Colonic mucosa (tissue), 4 donors: ENCODE measurements around the gene EP400. TPM values are rescaled to one million over a fixed set of nuclear protein-coding genes. Genes with fewer than 3 reads are reported as not detected.

ENCODE experiments used
- DNase-seq: peaks from one replicate; pipeline ENCODE4 v3.0.0-alpha.2; 2020
- H3K27ac ChIP-seq: fragments of 200-600 bp; one replicate; pipeline ENCODE4 v1.8.0; 2021
- H3K27me3 ChIP-seq: fragments of 200-600 bp; one replicate; pipeline ENCODE4 v1.8.0; 2021
- H3K36me3 ChIP-seq: fragments of 200-600 bp; one replicate; pipeline ENCODE4 v1.8.0; 2021
- H3K4me1 ChIP-seq: fragments of 200-600 bp; one replicate; pipeline ENCODE4 v1.8.0; 2021; ENCODE audit warnings: mild to moderate bottlenecking
- H3K4me3 ChIP-seq: fragments of 200-600 bp; one replicate; pipeline ENCODE4 v1.8.0; 2021
- H3K9ac ChIP-seq, 2 donors: one replicate each; pipeline ENCODE4 v1.7.0; 2013; ENCODE audit warnings: control low read depth in 2 of 2, low read depth in 2 of 2, low read length in 2 of 2
- H3K9me3 ChIP-seq: fragments of 200-600 bp; one replicate; pipeline ENCODE4 v1.8.0; 2021
- intact Hi-C: fragments of 100-400 bp; cut with DNase I; formaldehyde crosslinking; loops from one replicate; pipeline ENCODE4 v1.14.1; 2022
- total RNA-seq, 2 donors: library from RNA; stranded (reverse); fragmentation: NEBNext Ultra II Directional in 1 of 2; extraction: Animal tissue kit (Norgen Biotek cat#: 25700) in 1 of 2; gene quantifications; one replicate each; pipeline ENCODE4 v1.2.1, GENCODE V29; 2021
- TF ChIP-seq, protein P1 (sequence below): fragments of 200-600 bp; IDR thresholded peaks from one replicate; pipeline ENCODE4 v1.8.0; 2022; ENCODE audit warnings: antibody characterized with exemption, mild to moderate bottlenecking
- donor health status: healthy.
- donor health status: DM: no; HTN: no; CAD: no.
- donor health status: DM: no; HTN: no; CAD: no.

Gene EP400
- total RNA-seq, 2 donors from 2014 or later = 23.3 to 39.0 TPM

- TF ChIP-seq, protein P1, sequence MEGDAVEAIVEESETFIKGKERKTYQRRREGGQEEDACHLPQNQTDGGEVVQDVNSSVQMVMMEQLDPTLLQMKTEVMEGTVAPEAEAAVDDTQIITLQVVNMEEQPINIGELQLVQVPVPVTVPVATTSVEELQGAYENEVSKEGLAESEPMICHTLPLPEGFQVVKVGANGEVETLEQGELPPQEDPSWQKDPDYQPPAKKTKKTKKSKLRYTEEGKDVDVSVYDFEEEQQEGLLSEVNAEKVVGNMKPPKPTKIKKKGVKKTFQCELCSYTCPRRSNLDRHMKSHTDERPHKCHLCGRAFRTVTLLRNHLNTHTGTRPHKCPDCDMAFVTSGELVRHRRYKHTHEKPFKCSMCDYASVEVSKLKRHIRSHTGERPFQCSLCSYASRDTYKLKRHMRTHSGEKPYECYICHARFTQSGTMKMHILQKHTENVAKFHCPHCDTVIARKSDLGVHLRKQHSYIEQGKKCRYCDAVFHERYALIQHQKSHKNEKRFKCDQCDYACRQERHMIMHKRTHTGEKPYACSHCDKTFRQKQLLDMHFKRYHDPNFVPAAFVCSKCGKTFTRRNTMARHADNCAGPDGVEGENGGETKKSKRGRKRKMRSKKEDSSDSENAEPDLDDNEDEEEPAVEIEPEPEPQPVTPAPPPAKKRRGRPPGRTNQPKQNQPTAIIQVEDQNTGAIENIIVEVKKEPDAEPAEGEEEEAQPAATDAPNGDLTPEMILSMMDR = no peak
- no peaks in the 10 kb centered on the region for H3K36me3 ChIP-seq
- DNase-seq = no peak
Observed at GRCh38 chr12:132114667-132115066, 164.9 kb downstream of the EP400 start.

DNA sequence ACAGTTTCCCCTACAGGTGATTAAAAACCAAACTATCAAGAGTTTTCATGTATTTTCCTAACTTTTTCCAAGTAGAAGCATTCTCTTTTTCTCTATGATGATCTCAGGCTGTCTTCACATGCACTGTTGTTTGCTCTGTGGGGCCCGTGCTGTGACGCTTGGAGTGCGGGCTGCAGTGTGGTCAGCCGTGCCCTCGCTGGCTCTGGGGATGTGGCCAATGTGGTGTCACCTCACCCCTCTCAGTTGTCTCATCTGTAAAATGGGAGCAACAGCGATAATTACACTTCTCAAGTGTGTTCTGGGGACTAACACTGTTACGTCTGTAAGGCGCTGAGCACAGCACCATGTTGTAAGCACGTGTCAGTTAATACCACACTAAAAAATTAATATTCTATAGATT is 165.8 kb downstream of the EP400 start:
- intact Hi-C loops = no loop called here
- Histone ChIP-seq H3K4me3 (no peak overlapping the region), H3K27ac (no peak overlapping the region), H3K9ac (no peak overlapping the region), H3K36me3 (no peaks in the 10 kb centered on the region), H3K9me3 (no peaks in the 10 kb centered on the region), H3K27me3 (no peaks in the 10 kb centered on the region), H3K4me1 (no peaks in the 10 kb centered on the region)
- TF ChIP-seq, protein P1 = no peak
- DNase-seq = no peak

More at GRCh38 chr12:132114667-132115066, 164.9 kb downstream of the EP400 start:
- intact Hi-C loops = no loop called here
- no peaks in the 10 kb centered on the region for H3K4me1 ChIP-seq
- H3K27ac ChIP-seq = no peak overlapping the region
- H3K9ac ChIP-seq = no peak overlapping the region
- H3K4me3 ChIP-seq = no peak overlapping the region
- H3K9me3 ChIP-seq = no peaks in the 10 kb centered on the region
- no peaks in the 10 kb centered on the region for H3K27me3 ChIP-seq

DNA sequence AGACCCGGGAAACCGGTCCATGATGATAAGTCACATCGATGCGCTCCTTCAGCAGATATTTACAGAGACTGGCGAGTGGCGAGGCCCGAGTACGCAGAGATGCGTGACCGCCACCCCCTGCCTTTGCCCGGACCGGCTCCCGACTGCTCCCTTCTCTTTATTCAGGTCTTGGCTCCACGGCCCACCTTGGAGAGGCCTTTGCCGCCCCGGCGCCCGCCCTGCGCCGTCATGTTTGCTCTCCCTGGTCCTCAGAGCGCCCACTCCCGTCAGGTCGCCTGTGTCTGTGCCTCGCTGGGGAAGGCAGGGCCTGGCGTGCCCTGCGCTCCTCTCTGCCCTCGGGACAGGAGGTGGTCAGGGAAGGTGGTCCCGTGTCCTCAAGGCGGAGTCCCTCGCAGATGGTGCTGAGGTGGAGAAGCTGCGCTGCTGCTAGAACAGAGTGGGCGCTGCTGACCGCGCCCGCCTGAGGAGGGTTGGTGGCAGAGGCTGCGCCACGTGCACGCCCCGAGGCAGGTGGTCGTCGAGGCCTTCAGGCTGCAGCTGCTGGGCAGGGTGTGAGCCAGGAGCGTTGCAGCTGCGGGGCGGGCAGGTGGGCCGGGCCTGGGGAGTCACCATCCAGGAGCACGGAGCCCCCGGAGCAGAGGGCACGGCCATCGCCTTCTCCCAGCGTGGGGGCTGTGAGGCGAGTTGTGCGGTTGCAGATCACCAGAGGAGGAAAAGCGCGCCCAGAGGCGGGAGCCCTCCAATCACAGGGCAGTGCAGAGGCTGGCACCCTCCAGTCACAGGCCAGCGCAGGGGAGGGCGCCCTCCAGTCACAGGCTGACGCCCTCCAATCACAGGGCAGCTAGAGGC is 167.2 kb downstream of the EP400 start:
- TF ChIP-seq, protein P1 = no peak
- H3K4me3 ChIP-seq = no peak overlapping the region
- intact Hi-C loops = no loop called here

DNA sequence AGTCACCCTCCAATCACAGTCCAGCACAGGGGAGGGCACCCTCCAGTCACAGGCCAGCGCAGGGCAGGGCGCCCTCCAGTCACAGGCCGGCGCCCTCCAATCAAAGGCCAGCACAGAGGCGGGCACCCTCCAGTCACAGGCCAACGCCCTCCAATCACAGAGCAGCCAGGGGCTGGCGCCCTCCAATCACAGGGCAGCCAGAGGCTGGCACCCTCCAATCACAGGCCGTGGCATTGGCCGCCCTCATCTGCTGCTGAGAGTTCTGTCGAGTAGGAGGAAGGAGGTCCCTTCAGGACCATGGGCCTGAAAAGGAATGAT is 167.8 kb downstream of the EP400 start:
- Histone ChIP-seq H3K9ac (no peak overlapping the region), H3K4me1 (no peaks in the 10 kb centered on the region), H3K27me3 (no peaks in the 10 kb centered on the region), H3K36me3 (no peaks in the 10 kb centered on the region), H3K4me3 (no peak overlapping the region), H3K27ac (no peak overlapping the region), H3K9me3 (no peaks in the 10 kb centered on the region)
- TF ChIP-seq, protein P1 = no peak
- intact Hi-C loops = no loop called here
- DNase-seq = no peak

More for the DNA sequence above, 167.2 kb downstream of the EP400 start:
- Histone ChIP-seq H3K27ac (no peak overlapping the region), H3K9ac (no peak overlapping the region), H3K9me3 (no peaks in the 10 kb centered on the region), H3K27me3 (no peaks in the 10 kb centered on the region), H3K36me3 (no peaks in the 10 kb centered on the region), H3K4me1 (no peaks in the 10 kb centered on the region)
- no peak for DNase-seq

DNA sequence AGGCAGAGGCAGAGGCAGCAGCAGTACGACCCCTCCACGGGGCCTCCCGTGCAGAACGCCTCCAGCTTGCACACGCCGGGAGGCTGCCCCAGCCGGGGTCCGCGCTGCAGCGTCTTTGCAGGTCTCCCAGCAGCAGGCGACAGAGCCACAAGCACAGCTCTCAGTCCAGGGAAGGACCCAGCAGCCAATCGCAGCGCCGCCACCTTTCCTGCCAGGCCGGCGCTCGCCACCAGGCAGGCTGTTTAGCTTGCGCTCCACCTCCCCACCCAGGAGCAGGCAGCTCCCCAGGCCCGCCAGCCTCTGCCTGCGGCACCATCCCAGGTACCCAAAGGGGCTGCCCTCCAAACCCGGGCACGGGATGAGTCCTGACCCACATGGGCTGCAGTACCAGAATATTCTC is 169.1 kb downstream of the EP400 start:
- Histone ChIP-seq H3K4me1 (no peaks in the 10 kb centered on the region), H3K27me3 (no peaks in the 10 kb centered on the region), H3K36me3 (no peaks in the 10 kb centered on the region), H3K4me3 (no peak overlapping the region), H3K27ac (no peak overlapping the region), H3K9me3 (no peaks in the 10 kb centered on the region), H3K9ac (no peak overlapping the region)
- TF ChIP-seq, protein P1 = no peak
- intact Hi-C loops = no loop called here
- no peak for DNase-seq
